ENCODE results near the gene DCLK3.

The DCLK3 gene

GRCh38 chr3:36666166-36666565, 98.2 kb downstream of the DCLK3 start:
- no peak for DNase-seq

GRCh38 chr3:36663666-36664291, 100.6 kb downstream of the DCLK3 start:
- no peak for DNase-seq

- no peak for DNase-seq
Observed at GRCh38 chr3:36662626-36663025, 101.7 kb downstream of the DCLK3 start.

All from NCI-H1092 treated with DMSO at 0.1 percent for 48 hours (cell line).